ENCODE measurements around the gene KCNK1. TPM values are rescaled to one million over a fixed set of nuclear protein-coding genes. Genes with fewer than 3 reads are reported as not detected.

Gene KCNK1
- total RNA-seq, 1 donor from 2014 or later = 25.2 TPM

GRCh38 chr1:233673947-233674431, 60.1 kb downstream of the KCNK1 start:
- Histone ChIP-seq H3K27me3 (ENCODE audit: low read depth) (no peaks in the 10 kb centered on the region), H3K4me1 (peaks cover 21% of the 10 kb centered on the region), H3K36me3 (no peaks in the 10 kb centered on the region), H3K27ac (replicated peaks) (no peak overlapping the region), H3K4me3 (no peak overlapping the region), H3K9me3 (replicated peaks) (peaks cover 5% of the 10 kb centered on the region)
- DNase-seq = no peak
- no peak for TF ChIP-seq CTCF (IDR thresholded peaks at IDR 0.05; ENCODE audit: borderline replicate concordance)
- intact Hi-C loops (cut with micrococcal nuclease) = no loop called here

- intact Hi-C loops (cut with micrococcal nuclease) = no loop called here
- Histone ChIP-seq H3K4me3 (no peak overlapping the region), H3K36me3 (no peaks in the 10 kb centered on the region), H3K9me3 (replicated peaks) (peaks cover 5% of the 10 kb centered on the region), H3K27ac (replicated peaks) (no peak overlapping the region), H3K27me3 (ENCODE audit: low read depth) (no peaks in the 10 kb centered on the region), H3K4me1 (peaks cover 11% of the 10 kb centered on the region)
- no peak for TF ChIP-seq CTCF (IDR thresholded peaks at IDR 0.05; ENCODE audit: borderline replicate concordance)
- no peak for DNase-seq
Observed at GRCh38 chr1:233675446-233675845, 61.5 kb downstream of the KCNK1 start.

- Histone ChIP-seq H3K4me1 (peaks cover 11% of the 10 kb centered on the region), H3K27ac (replicated peaks) (no peak overlapping the region), H3K27me3 (ENCODE audit: low read depth) (no peaks in the 10 kb centered on the region), H3K36me3 (no peaks in the 10 kb centered on the region), H3K9me3 (replicated peaks) (peaks cover 5% of the 10 kb centered on the region), H3K4me3 (no peak overlapping the region)
- intact Hi-C loops (cut with micrococcal nuclease) = no loop called here
- no peak for TF ChIP-seq CTCF (IDR thresholded peaks at IDR 0.05; ENCODE audit: borderline replicate concordance)
- DNase-seq = no peak
Observed at GRCh38 chr1:233675893-233676292, 62.0 kb downstream of the KCNK1 start.

GRCh38 chr1:233677690-233678354, 63.9 kb downstream of the KCNK1 start:
- Histone ChIP-seq H3K36me3 (no peaks in the 10 kb centered on the region), H3K27ac (replicated peaks) (peak overlapping the region; percentile 69)
- intact Hi-C loops (cut with micrococcal nuclease) = no loop called here

GRCh38 chr1:233679030-233679429, 65.1 kb downstream of the KCNK1 start:
- no peak overlapping the region for H3K4me3 ChIP-seq
- intact Hi-C loops (cut with micrococcal nuclease) = no loop called here
- peaks cover 5% of the 10 kb centered on the region for H3K9me3 ChIP-seq (replicated peaks)
- H3K36me3 ChIP-seq = no peaks in the 10 kb centered on the region
- peaks cover 11% of the 10 kb centered on the region for H3K4me1 ChIP-seq
- TF ChIP-seq CTCF (IDR thresholded peaks at IDR 0.05; ENCODE audit: borderline replicate concordance) = no peak
- no peak overlapping the region for H3K27ac ChIP-seq (replicated peaks)
- DNase-seq = no peak
- no peaks in the 10 kb centered on the region for H3K27me3 ChIP-seq (ENCODE audit: low read depth)

More at GRCh38 chr1:233677690-233678354, 63.9 kb downstream of the KCNK1 start:
- Histone ChIP-seq H3K4me3 (no peak overlapping the region), H3K4me1 (peaks cover 11% of the 10 kb centered on the region), H3K9me3 (replicated peaks) (peaks cover 5% of the 10 kb centered on the region), H3K27me3 (ENCODE audit: low read depth) (no peaks in the 10 kb centered on the region)
- no peak for DNase-seq
- no peak for TF ChIP-seq CTCF (IDR thresholded peaks at IDR 0.05; ENCODE audit: borderline replicate concordance)
